Bone marrow (tissue), 2 donors: ENCODE measurements around the gene MBD3L4.
A peak's percentile ranks its signal among the peaks of the same experiment; 100 is the strongest.
"Not testable (repeated sequence)": the region's sequence is repeated elsewhere in the genome, so short reads cannot be mapped to it uniquely, and the experiment has no call there.

Experiments used
- DNase-seq, 2 donors: peaks; one replicate each; lab custom pipeline; 2025; lab: John Stamatoyannopoulos, UW

MBD3L4 gene

DNA sequence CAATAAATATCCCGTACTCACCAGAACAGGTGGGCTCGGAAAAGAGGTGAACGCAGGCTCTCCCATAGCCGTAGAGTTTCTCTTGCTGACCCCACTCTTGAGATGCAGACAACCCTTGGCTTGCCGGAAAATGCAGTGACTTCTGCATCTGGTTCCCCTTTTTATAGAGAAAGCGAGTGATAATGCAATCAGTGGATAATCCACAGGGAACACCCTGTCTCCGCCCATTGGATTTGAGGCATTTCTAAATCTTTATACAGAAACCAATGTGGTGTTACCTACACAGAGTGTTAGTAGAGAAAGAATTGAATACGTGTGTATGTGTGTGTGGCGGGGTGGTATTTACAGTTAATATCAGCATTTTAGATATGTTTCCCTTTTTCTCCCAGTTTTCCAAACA, at the start of gene MBD3L4:
MBD3L4 (minus strand) TSS at position 101 of the 400 bp plus-strand sequence; CDS start at position 66, 35 bp downstream.
- not testable (repeated sequence) for DNase-seq

DNA sequence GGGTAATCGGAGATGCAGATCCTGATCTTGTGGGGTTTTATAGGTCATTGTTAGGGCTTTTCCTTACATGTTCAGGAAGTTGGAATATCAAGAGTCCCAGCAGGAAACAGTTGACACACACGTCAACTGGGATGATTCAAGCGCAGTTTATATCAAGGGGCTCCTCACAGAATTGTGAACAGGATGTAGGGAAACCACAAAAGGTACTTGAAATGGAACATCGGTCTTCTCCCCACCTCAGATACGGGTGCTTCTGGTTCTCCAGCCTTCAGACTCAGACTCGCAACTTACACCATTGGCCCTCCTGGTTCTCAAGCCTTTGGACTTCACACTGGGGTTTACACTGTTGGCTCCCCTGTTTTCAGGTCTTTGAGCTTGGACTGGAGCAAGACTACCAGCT, 49.0 kb upstream of the MBD3L4 start:
- no peak for DNase-seq

DNA sequence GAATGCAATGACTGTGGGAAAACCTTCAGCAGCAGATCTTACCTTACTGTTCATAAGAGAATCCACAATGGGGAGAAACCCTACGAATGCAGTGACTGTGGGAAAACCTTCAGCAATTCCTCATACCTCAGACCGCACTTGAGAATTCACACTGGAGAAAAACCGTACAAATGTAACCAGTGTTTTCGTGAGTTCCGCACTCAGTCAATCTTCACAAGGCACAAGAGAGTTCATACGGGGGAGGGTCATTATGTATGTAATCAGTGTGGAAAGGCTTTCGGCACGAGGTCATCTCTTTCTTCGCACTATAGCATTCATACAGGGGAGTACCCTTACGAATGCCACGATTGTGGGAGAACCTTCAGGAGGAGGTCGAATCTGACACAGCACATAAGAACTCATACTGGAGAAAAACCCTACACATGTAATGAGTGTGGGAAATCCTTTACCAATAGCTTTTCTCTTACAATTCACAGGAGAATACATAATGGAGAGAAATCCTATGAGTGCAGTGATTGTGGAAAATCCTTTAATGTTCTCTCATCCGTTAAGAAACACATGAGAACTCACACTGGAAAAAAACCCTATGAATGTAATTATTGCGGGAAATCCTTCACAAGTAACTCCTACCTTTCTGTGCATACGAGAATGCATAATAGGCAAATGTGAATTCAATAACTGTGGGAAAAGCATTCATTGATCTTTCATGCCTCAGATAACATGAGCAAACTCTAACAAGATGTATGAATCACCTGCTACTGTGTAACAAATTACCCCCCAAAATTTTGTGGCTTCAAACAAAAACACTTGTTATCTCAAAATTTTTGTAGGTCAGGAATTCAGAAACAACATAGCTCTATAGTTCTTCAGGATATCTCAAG, 43.3 kb upstream of the MBD3L4 start:
- DNase-seq = no peak

DNA sequence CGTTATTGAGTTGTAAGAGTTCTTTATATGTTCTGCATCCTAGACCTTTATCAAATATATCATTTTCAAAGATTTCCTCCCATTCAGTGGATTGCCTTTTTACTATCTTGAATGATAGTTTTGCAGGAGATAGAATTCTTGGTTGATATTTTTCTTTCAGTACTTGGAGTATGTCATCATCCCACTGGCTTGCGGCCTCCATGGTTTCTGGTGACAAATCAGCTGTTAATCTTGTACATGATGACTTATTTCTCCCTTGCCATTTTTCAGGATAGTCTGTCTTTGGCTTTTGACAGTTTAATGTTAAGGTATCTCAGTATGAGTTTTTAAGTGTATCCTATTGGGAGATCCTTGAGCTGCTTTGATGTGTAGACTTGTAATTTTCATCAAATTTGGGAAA, 38.0 kb upstream of the MBD3L4 start:
- DNase-seq = no peak

DNA sequence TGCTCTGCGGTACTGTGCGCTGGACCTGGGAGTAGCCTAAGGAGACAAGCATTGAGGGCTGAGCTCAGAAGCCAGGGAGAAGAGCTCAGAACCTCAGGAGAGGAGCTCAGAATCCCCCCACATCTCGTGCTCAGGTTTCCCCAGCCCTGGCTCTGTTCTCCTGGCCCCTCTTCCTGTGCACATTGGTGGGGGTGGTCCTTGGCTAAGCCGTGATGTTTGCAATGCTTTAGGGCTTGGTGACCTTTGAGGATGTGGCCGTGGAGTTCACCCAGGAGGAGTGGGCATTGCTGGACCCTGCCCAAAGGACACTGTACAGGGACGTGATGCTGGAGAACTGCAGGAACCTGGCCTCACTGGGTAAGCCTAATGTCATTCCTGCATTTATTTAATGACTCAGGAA, 36.2 kb upstream of the MBD3L4 start:
- no peak for DNase-seq

DNA sequence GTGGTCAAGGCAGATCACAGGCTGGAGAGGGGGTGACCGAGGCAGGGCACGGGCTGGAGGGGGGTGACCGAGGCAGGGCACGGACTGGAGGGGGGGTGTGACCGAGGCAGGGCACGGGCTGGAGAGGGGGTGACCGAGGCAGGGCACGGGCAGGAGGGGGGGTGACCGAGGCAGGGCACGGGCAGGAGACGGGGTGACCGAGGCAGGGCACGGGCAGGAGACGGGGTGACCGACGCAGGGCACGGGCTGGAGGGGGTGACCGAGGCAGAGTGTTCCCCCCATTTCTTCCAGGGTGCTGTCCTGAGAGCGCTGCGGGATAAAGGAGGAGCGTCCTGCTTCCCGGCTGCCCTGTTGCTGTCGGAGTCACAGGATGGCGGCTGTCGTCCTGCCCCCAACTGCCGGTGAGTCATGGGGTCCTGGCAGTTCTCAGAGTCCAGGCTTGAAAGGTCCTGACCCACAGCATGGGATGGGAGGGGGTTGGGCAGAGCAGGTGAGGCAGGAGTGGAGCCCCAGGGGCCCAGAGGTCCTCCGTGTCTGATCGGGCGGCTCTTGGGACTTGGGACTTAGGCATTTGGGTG, 34.8 kb upstream of the MBD3L4 start:
- DNase-seq = no peak

DNA sequence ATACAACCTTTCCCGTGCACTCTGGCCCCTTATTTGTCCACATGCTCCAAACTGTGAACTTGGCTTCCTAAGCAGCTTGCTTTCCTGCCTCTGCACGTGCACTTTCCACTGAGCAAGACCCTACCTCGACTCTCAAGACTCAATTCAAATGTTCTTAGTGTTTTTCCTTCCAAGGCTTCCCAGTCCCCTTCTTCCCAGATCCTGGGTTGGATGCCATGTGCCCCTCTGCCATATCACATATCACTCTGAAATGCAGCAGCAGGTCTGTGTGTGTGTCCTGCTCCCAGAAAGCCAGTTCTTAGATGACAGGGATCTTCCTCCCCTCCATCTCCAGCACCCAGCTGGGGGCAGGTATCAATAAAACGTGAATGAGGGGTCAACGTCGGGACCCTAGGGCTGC, 32.6 kb upstream of the MBD3L4 start:
- no peak for DNase-seq

DNA sequence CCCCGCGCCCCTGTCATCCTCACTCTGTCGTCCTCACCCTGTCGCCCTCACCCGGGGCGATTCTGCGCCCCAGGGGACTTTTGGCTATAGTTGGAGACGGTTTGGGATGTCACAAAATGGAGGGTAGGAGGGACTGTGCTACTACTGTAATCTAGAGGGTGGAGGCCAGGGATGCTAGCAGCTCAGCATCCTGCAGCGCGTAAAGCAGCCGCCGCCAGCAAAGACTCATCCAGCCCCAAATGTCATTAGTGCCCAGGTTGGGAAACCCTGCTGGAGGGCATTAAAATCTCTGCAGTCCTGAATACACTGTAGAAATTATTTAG, 29.9 kb upstream of the MBD3L4 start:
- no peak for DNase-seq

DNA sequence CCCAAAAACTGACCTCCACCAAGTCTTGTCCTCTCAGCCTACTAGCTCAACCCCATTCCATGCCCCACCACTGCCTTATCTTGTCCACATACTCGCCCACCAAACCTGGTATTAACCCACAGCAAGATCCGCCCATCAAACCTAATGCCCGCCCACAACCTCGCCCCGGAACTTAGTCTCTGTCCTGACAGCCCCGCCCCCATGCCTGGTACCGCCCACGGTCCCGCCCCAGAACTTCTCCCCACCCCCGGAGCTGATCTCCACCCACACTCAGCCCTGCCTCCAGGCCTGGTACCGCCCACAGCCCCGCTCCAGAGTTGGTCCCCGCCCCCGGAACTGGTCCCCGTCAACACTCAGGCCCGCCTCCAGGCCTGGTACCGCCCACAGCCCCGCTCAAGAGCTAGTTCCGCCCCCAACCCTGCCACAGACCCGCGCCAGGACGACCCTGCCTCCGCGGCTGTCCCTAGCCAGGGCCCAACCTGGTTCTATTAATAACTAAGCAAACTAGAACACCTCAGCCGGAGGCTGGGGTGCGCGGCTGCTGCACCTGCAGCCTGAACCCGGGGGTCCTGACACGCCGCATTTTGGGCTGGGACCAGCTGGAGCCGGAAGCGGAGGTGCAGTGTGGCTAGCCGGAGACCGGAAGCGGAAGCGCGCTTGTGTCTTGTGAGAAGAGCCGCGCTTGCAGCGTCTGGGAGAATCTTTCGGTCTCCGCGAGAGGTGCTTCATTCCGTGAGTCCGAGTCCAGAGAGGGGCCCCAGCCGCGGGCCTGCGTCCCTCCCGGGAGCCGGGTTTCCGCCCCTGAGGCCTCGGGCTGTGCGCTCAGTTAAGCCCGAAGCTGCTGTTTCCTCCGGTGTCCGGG, 29.3 kb upstream of the MBD3L4 start, which contains the start of gene ZNF557:
ZNF557 (plus strand) TSS at position 662 of the 862 bp plus-strand sequence. CDS start 5,372 bp downstream, outside the sequence.
- DNase-seq = peak; percentile 95 to 96

DNA sequence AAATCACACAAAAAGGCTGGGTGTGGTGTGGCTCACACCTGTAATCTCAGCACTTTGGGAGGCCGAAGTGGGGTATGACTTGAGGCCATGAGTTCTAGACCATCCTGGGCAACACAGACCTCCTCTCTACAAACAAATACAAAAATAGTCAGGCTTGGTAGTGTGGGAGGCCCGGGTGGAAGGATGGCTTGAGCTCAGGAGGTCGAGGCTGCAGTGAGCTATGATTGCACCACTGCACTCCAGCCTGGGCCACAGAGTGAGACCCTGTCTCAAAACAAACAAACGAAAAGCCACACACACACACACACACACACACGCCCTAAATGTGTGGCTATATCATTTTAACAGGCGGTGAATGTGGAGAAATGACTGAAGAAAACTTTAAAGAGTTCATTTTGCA, 28.6 kb upstream of the MBD3L4 start:
- no peak for DNase-seq

DNA sequence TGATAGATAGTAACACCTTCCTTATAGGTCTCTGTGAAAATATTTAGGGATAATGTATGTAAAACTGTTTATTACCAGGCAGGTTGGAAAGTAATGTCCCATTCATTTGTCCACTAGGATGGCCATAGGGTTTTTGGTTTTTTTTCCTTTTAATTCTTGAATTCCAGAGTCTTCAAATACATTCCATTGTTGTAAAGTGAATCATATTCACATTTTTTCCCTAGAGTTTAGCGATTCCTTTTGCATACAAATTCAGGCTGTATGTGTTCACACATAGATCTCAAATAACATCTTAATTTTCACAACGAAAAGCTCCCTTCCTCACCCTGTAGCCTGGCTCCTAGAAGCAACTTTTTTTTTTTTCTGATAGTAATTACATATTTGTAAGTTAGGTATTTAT, 27.7 kb upstream of the MBD3L4 start:
- DNase-seq = no peak

DNA sequence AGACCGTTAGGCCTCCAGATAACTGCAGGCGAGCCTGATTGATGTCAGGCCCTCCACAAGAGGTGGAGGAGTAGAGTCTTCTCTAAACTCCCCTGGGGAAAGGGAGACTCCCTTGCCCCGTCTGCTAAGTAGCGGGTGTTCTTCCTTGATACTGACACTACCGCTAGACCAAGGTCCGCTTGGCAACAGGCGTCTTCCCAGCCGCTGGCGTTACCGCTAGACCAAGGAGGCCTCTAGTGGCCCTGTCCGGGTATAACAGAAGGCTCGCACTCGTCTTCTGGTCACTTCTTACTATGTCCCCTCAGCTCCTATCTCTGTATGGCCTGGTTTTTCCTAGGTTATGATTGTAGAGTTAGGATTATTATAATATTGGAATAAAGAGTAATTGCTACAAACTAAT, 27.1 kb upstream of the MBD3L4 start:
- DNase-seq = not testable (repeated sequence)

DNA sequence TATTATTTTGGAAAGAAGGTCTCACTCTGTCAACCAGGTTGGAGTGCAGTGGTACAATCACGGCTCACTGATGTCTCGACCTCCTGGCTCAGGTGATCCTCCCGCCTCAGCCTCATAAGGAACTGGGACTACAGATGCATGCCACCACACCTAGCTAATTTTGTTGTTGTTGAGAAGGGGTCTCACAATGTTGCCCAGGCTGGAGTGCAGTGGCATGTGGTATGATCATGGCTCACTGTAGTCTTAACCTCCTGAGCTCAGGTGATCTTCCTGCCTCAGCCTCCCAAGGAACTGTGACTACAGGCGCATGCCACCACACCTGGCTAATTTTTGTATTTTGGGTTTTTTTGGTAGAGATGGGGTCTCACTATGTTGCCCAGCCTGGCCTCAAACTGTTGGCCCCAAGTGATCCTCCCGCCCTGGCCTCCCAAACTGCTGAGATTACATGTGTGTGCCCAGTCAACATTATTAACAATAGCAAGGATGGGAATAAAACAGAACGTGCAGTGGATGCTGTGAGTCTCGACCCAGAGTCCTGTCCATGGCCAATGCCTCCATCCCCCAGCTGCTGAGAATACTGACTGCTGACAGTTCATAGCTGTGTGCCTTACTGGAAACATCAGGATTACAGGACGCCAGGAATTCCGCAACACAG, 23.9 kb upstream of the MBD3L4 start:
- no peak for DNase-seq

DNA sequence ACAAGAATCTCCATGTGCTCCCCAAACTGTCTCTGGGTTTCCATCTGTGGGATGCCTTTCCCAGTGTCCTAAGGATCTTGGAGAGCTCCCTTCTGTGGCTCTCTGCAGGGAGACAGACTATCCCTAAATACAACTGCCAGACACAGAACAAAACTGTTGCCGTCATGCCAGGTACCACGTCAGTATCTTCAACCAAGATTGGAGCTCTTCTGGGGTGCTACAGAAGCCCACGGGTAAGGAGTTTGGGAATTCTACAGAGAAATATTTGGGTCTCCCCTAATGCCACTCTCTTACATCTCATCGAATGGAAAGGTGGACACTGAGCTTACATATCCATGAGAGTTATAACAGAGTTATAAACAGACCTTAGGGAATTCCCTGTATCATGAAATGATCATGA, 23.4 kb upstream of the MBD3L4 start:
- no peak for DNase-seq

DNA sequence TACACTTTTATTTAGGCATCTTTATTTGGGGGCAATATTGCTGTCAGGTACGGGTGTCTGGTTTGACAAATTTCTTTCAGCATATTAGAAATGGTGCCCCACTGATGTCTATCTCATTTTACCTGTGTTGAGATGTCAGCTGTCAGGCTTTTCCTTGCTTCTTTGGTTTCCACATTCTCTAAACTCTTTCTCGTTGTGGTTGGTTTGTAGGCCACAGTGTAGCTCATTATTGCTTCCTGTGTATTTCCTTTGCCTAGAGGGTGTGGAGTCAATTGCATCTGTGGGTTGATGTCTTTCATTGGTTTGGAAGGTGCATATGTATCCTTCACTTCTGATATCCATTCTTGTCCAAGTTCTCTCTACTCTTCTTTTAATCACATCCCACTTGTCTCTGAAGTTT, 20.0 kb upstream of the MBD3L4 start:
- DNase-seq = not testable (repeated sequence)

DNA sequence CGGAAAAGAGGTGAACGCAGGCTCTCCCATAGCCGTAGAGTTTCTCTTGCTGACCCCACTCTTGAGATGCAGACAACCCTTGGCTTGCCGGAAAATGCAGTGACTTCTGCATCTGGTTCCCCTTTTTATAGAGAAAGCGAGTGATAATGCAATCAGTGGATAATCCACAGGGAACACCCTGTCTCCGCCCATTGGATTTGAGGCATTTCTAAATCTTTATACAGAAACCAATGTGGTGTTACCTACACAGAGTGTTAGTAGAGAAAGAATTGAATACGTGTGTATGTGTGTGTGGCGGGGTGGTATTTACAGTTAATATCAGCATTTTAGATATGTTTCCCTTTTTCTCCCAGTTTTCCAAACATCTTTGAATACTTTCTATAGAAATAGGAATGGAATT, 18.6 kb upstream of the MBD3L4 start, which contains the start of gene MBD3L3:
MBD3L3 (minus strand) TSS at position 101 of the 400 bp plus-strand sequence; CDS start at position 30, 71 bp downstream.
- not testable (repeated sequence) for DNase-seq

DNA sequence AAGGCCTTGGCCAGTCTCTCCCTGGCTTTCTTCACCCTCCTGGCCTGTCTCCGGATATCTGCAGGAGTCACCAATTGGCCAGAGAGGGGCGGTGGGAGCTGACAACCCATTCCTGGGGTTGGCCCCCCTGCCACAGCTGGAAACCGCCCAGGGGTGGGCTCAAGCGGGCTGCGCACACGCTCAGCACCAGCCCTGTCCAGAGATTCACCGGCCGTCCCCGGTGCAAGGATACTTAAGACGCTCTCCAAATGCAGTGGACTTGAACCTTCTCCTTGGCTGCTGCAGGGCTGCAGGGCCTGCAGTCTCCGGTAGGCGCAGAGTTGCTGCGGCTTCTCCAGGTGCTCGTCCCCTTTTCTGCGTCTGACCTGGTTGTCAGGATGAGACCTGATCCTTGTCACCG, 16.4 kb upstream of the MBD3L4 start:
- DNase-seq = not testable (repeated sequence)

DNA sequence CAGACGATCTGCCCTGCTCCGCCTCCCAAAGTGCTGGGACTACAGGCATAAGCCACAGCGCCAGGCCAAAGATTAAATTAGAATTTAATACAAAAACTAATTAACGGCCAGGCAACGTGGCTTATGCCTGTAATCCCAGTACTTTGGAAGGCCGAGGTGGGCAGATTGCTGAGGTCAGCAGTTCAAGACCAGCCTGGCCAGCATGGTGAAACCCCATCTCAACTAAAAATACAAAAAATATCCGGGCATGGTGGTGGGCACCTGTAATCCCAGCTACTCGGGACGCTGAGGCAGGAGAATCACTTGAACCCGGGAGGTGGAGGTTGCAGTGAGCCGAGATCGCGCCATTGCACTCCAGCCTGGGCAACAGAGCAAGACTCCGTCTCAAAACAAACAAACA, 15.7 kb upstream of the MBD3L4 start:
- not testable (repeated sequence) for DNase-seq

DNA sequence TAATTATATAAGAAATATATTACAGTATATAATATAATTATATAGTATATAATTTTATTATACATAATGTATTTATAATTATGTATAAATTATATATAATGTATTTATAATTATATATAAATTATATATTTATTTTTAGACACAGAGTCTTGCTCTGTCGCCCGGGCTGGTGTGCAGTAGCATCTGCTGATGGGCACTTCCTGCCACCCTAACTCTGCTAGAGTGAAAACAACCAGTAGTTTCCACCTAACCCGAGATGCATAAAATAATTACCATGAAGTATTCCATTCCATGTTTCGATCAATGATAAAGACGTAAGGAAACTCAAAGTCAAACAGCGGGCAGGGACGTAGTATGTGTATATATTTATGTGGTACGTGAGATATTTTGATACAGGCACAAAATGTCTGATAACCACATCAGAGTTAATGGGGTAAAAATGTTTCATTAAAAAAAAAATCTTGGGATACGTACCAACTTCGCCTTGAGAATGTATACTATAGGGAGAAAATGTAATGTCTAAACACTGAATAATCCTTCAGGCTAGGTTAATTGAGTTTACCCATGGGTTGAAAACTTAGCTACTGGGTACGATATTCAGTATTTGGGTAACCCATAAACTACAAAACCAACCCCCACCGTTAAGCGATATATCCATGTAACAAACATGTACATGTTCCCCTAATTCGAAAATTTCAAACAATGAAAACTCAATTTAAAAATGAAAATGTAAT, 14.8 kb upstream of the MBD3L4 start:
- DNase-seq = not testable (repeated sequence)

DNA sequence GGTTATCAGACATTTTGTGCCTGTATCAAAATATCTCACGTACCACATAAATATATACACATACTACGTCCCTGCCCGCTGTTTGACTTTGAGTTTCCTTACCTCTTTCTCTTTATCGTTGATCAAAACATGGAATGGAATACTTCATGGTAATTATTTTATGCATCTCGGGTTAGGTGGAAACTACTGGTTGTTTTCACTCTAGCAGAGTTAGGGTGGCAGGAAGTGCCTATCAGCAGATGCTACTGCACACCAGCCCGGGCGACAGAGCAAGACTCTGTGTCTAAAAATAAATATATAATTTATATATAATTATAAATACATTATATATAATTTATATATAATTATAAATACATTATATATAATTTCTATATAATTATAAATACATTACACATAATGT, 12.9 kb upstream of the MBD3L4 start:
- not testable (repeated sequence) for DNase-seq

DNA sequence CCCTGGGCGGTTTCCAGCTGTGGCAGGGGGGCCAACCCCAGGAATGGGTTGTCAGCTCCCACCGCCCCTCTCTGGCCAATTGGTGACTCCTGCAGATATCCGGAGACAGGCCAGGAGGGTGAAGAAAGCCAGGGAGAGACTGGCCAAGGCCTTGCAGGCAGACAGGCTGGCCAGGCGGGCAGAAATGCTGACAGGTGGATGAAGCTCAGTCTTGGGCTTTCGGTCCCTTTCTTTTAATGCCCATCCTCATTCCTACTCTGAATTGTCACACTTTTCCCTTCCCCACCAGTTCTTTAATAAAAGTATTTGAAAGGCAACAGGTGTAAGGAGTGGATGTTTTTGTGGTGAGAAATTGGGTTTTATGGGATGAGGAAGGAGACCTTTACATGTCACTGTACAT, 11.4 kb upstream of the MBD3L4 start:
- not testable (repeated sequence) for DNase-seq
